AG04450 (cell line): Measurements from ENCODE around the gene EGR2. TPM values are rescaled to one million over a fixed set of nuclear protein-coding genes. Genes with fewer than 3 reads are reported as not detected.

Source experiments
- CTCF ChIA-PET: fragments of 300-600, 350-600 bp; formaldehyde crosslinking; extraction: SDS; loops from one replicate; lab custom pipeline; 2022; ENCODE audit warnings: antibody characterized with exemption, inconsistent platforms; lab: Charles Lee
- POLR2A ChIA-PET: fragments of 350-600 bp; formaldehyde crosslinking; extraction: SDS; loops from one replicate; lab custom pipeline; 2021; ENCODE audit warnings: antibody characterized with exemption, inconsistent platforms; lab: Yijun Ruan, JAX
- DNase-seq: peaks from one replicate; pipeline ENCODE4 v3.0.0-alpha.2; 2011; ENCODE audit warnings: low read depth, low spot score
- H3K27ac ChIP-seq: one replicate; pipeline ENCODE4 v1.5.1; 2012; ENCODE audit warnings: low read depth, low read length, control low read depth
- H3K27me3 ChIP-seq: one replicate; pipeline ENCODE4 v1.6.0; 2012; ENCODE audit warnings: low read length; ENCODE audit not compliant: control insufficient read depth, insufficient read depth
- H3K4me3 ChIP-seq: 2 replicates; pipeline ENCODE4 v1.5.1; 2011; ENCODE audit warnings: mild to moderate bottlenecking, low read depth, low read length, control low read depth
- H3K9me3 ChIP-seq: 2 replicates; pipeline ENCODE4 v1.5.1; 2012; ENCODE audit warnings: low read length; ENCODE audit not compliant: control insufficient read depth, insufficient read depth
- polyA plus RNA-seq: library from polyadenylated mRNA; depleted of rRNA; stranded (reverse); fragments of >200 nt; gene quantifications from 2 replicates; pipeline ENCODE4 v1.2.3, GENCODE V29; 2011
- TF ChIP-seq, protein P1 (sequence below): IDR thresholded peaks from 2 replicates; pipeline ENCODE4 v1.5.1; 2011; ENCODE audit warnings: low read depth, low read length, control low read depth, inconsistent platforms

EGR2 gene
- polyA plus RNA-seq, 1 experiment, result 0.61 TPM

DNA sequence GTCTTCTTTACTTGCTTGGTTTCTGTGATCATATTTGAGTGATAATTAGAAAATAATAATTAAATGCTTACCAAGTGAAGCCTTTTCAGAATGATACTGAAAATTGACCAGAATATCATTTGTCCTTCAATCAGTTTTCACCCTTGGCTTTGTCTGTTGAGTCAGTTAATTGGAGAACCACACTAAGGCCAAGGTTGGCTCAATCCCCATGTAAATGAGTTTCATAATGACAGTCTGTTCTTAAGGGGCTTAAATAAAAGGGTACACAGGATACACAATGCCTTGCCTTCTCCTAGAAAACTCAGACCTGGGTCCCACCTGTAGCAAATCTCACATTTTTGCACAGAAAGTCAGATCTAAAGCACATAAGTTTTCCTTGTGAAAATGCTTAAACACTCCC is 31.3 kb upstream of the EGR2 start:
- TF ChIP-seq, protein P1, sequence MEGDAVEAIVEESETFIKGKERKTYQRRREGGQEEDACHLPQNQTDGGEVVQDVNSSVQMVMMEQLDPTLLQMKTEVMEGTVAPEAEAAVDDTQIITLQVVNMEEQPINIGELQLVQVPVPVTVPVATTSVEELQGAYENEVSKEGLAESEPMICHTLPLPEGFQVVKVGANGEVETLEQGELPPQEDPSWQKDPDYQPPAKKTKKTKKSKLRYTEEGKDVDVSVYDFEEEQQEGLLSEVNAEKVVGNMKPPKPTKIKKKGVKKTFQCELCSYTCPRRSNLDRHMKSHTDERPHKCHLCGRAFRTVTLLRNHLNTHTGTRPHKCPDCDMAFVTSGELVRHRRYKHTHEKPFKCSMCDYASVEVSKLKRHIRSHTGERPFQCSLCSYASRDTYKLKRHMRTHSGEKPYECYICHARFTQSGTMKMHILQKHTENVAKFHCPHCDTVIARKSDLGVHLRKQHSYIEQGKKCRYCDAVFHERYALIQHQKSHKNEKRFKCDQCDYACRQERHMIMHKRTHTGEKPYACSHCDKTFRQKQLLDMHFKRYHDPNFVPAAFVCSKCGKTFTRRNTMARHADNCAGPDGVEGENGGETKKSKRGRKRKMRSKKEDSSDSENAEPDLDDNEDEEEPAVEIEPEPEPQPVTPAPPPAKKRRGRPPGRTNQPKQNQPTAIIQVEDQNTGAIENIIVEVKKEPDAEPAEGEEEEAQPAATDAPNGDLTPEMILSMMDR, result no peak
- POLR2A ChIA-PET, result no interaction called here
- Histone ChIP-seq H3K27ac (no peak overlapping the region), H3K9me3 (no peaks in the 10 kb centered on the region), H3K27me3 (peaks cover 10% of the 10 kb centered on the region), H3K4me3 (no peak overlapping the region)
- no peak for DNase-seq
- CTCF ChIA-PET, result no interaction called here

GRCh38 chr10:62844280-62845011 is 28.3 kb upstream of the EGR2 start:
- no peak overlapping the region for H3K27ac ChIP-seq
- DNase-seq, result no peak
- TF ChIP-seq, protein P1, result no peak
- H3K4me3 ChIP-seq, result no peak overlapping the region
- POLR2A ChIA-PET, result no interaction called here
- no peaks in the 10 kb centered on the region for H3K9me3 ChIP-seq
- CTCF ChIA-PET, result no interaction called here
- H3K27me3 ChIP-seq, result peaks cover 8% of the 10 kb centered on the region

GRCh38 chr10:62843600-62843999 is 27.4 kb upstream of the EGR2 start:
- no peak for DNase-seq
- no peak overlapping the region for H3K27ac ChIP-seq
- TF ChIP-seq, protein P1, result no peak
- no peak overlapping the region for H3K4me3 ChIP-seq
- CTCF ChIA-PET, result no interaction called here
- peaks cover 7% of the 10 kb centered on the region for H3K27me3 ChIP-seq
- POLR2A ChIA-PET, result no interaction called here
- no peaks in the 10 kb centered on the region for H3K9me3 ChIP-seq

DNA sequence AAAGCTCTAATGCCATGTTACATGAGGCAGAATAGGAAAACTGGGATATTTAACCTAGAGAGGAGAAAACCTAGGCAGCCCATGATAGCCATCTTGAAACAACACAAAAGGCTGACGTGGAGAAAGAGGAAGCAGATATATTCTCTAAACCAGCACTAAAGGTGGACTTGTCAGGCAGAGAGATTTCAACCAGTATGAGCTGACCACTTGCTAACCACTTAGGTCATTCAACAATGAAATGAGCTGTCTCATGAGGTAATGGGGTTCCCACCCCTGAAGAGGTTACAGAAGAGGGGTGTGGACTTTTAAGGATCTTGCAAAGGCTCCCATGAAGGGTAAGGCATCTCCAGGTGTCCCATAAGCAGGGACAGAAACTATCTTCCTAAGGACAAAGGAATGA is 26.8 kb upstream of the EGR2 start:
- ChIA-PET CTCF (no interaction called here), POLR2A (no interaction called here)
- no peak for DNase-seq
- TF ChIP-seq, protein P1, result no peak
- peaks cover 6% of the 10 kb centered on the region for H3K27me3 ChIP-seq
- H3K9me3 ChIP-seq, result no peaks in the 10 kb centered on the region
- H3K4me3 ChIP-seq, result no peak overlapping the region
- H3K27ac ChIP-seq, result no peak overlapping the region

GRCh38 chr10:62839590-62839989 is 23.4 kb upstream of the EGR2 start:
- ChIA-PET CTCF (no interaction called here), POLR2A (no interaction called here)
- Histone ChIP-seq H3K4me3 (no peak overlapping the region), H3K27ac (no peak overlapping the region), H3K27me3 (no peaks in the 10 kb centered on the region), H3K9me3 (no peaks in the 10 kb centered on the region)
- TF ChIP-seq, protein P1, result no peak
- DNase-seq, result no peak
